Measurements from ENCODE around the gene SH3YL1. TPM values are rescaled to one million over a fixed set of nuclear protein-coding genes. Genes with fewer than 3 reads are reported as not detected.

Gene SH3YL1
- total and polyA plus RNA-seq, 2 experiments from 2014 or later: 35.6 to 45.8 TPM

DNA sequence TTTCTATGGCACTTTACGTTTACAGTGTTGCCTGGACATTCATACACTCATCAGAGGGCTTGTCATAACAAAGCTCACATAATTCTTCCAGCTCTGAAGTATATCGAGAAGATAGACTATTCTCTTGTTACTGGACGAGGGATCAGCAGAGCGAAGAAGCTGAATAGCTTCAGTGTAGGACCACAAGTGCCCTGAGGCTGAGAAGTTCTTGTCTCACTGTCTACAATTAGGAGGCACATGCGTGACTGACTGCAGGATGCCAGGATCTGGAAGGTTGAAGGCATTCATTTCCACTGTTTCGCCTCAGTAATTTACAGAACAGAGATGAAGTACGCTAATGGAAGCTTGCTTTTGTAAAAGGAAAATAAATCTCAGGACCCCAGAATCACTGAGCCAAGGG is 9.6 kb downstream of the SH3YL1 start:
- no peak overlapping the region for H3K4me3 Mint-ChIP-seq
- H3K9me3 Mint-ChIP-seq: peaks cover 24% of the 10 kb centered on the region

More for the DNA sequence above, 9.6 kb downstream of the SH3YL1 start:
- H3K27ac Mint-ChIP-seq: no peak overlapping the region
- Histone ChIP-seq H3K9me2 (ENCODE audit: insufficient read depth) (no peaks in the 10 kb centered on the region), H3F3A (replicated peaks; ENCODE audit: low read depth) (no peaks in the 10 kb centered on the region), H3K4me2 (no peak overlapping the region), H3K27ac (ENCODE audit: low read depth) (peak overlapping the region; percentile 20; the same call in 1 of the 2 replicates), H4K20me1 (replicated peaks; ENCODE audit: insufficient read depth) (no peaks in the 10 kb centered on the region), H3K36me3 (ENCODE audit: insufficient read depth) (peaks cover 14% of the 10 kb centered on the region), H3K4me3 (no peak overlapping the region), H2AFZ (no peak overlapping the region), H3K4me1 (ENCODE audit: insufficient read depth) (peaks cover 4% of the 10 kb centered on the region; the same call in 1 of the 2 replicates), H3K27me3 (ENCODE audit: insufficient read depth) (no peaks in the 10 kb centered on the region), H3K79me2 (replicated peaks; ENCODE audit: insufficient read depth) (peaks cover 9% of the 10 kb centered on the region; the same call in 1 of the 2 replicates)
- peaks cover 14% of the 10 kb centered on the region for H3K4me1 Mint-ChIP-seq
- H3K36me3 Mint-ChIP-seq (ENCODE audit: low read depth): peaks cover 33% of the 10 kb centered on the region
- no peak for TF ChIP-seq STAT1 (IDR thresholded peaks at IDR 0.05; ENCODE audit: unreplicated experiment)
- no peak for TF ChIP-seq NANOG (IDR thresholded peaks at IDR 0.05; ENCODE audit: borderline replicate concordance)
- TF ChIP-seq, protein P1, sequence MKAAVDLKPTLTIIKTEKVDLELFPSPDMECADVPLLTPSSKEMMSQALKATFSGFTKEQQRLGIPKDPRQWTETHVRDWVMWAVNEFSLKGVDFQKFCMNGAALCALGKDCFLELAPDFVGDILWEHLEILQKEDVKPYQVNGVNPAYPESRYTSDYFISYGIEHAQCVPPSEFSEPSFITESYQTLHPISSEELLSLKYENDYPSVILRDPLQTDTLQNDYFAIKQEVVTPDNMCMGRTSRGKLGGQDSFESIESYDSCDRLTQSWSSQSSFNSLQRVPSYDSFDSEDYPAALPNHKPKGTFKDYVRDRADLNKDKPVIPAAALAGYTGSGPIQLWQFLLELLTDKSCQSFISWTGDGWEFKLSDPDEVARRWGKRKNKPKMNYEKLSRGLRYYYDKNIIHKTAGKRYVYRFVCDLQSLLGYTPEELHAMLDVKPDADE (IDR thresholded peaks at IDR 0.05): no peak
- no peak for TF ChIP-seq POLR2AphosphoS5 (IDR thresholded peaks at IDR 0.05; ENCODE audit: low read depth)
- no peak for TF ChIP-seq CREB1 (CRISPR knock-in tag; IDR thresholded peaks at IDR 0.05; ENCODE audit: low read depth)
- no peak for TF ChIP-seq JUNB (IDR thresholded peaks at IDR 0.05; ENCODE audit: unreplicated experiment)
- TF ChIP-seq, protein P2, sequence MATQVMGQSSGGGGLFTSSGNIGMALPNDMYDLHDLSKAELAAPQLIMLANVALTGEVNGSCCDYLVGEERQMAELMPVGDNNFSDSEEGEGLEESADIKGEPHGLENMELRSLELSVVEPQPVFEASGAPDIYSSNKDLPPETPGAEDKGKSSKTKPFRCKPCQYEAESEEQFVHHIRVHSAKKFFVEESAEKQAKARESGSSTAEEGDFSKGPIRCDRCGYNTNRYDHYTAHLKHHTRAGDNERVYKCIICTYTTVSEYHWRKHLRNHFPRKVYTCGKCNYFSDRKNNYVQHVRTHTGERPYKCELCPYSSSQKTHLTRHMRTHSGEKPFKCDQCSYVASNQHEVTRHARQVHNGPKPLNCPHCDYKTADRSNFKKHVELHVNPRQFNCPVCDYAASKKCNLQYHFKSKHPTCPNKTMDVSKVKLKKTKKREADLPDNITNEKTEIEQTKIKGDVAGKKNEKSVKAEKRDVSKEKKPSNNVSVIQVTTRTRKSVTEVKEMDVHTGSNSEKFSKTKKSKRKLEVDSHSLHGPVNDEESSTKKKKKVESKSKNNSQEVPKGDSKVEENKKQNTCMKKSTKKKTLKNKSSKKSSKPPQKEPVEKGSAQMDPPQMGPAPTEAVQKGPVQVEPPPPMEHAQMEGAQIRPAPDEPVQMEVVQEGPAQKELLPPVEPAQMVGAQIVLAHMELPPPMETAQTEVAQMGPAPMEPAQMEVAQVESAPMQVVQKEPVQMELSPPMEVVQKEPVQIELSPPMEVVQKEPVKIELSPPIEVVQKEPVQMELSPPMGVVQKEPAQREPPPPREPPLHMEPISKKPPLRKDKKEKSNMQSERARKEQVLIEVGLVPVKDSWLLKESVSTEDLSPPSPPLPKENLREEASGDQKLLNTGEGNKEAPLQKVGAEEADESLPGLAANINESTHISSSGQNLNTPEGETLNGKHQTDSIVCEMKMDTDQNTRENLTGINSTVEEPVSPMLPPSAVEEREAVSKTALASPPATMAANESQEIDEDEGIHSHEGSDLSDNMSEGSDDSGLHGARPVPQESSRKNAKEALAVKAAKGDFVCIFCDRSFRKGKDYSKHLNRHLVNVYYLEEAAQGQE (IDR thresholded peaks at IDR 0.05; ENCODE audit: unreplicated experiment): no peak
- TF ChIP-seq, protein P3, sequence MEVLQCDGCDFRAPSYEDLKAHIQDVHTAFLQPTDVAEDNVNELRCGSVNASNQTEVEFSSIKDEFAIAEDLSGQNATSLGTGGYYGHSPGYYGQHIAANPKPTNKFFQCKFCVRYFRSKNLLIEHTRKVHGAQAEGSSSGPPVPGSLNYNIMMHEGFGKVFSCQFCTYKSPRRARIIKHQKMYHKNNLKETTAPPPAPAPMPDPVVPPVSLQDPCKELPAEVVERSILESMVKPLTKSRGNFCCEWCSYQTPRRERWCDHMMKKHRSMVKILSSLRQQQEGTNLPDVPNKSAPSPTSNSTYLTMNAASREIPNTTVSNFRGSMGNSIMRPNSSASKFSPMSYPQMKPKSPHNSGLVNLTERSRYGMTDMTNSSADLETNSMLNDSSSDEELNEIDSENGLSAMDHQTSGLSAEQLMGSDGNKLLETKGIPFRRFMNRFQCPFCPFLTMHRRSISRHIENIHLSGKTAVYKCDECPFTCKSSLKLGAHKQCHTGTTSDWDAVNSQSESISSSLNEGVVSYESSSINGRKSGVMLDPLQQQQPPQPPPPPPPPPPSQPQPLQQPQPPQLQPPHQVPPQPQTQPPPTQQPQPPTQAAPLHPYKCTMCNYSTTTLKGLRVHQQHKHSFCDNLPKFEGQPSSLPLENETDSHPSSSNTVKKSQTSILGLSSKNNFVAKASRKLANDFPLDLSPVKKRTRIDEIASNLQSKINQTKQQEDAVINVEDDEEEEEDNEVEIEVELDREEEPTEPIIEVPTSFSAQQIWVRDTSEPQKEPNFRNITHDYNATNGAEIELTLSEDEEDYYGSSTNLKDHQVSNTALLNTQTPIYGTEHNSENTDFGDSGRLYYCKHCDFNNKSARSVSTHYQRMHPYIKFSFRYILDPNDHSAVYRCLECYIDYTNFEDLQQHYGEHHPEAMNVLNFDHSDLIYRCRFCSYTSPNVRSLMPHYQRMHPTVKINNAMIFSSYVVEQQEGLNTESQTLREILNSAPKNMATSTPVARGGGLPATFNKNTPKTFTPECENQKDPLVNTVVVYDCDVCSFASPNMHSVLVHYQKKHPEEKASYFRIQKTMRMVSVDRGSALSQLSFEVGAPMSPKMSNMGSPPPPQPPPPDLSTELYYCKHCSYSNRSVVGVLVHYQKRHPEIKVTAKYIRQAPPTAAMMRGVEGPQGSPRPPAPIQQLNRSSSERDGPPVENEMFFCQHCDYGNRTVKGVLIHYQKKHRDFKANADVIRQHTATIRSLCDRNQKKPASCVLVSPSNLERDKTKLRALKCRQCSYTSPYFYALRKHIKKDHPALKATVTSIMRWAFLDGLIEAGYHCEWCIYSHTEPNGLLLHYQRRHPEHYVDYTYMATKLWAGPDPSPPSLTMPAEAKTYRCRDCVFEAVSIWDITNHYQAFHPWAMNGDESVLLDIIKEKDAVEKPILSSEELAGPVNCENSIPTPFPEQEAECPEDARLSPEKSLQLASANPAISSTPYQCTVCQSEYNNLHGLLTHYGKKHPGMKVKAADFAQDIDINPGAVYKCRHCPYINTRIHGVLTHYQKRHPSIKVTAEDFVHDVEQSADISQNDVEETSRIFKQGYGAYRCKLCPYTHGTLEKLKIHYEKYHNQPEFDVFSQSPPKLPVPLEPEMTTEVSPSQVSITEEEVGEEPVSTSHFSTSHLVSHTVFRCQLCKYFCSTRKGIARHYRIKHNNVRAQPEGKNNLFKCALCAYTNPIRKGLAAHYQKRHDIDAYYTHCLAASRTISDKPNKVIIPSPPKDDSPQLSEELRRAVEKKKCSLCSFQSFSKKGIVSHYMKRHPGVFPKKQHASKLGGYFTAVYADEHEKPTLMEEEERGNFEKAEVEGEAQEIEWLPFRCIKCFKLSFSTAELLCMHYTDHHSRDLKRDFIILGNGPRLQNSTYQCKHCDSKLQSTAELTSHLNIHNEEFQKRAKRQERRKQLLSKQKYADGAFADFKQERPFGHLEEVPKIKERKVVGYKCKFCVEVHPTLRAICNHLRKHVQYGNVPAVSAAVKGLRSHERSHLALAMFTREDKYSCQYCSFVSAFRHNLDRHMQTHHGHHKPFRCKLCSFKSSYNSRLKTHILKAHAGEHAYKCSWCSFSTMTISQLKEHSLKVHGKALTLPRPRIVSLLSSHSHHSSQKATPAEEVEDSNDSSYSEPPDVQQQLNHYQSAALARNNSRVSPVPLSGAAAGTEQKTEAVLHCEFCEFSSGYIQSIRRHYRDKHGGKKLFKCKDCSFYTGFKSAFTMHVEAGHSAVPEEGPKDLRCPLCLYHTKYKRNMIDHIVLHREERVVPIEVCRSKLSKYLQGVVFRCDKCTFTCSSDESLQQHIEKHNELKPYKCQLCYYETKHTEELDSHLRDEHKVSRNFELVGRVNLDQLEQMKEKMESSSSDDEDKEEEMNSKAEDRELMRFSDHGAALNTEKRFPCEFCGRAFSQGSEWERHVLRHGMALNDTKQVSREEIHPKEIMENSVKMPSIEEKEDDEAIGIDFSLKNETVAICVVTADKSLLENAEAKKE (CRISPR knock-in tag; IDR thresholded peaks at IDR 0.05): no peak
- TF ChIP-seq ZNF114 (CRISPR knock-in tag; IDR thresholded peaks at IDR 0.05): no peak
- TF ChIP-seq ZNF331 (CRISPR knock-in tag; IDR thresholded peaks at IDR 0.05; ENCODE audit: low read depth): no peak
- no peak for ATAC-seq
- peaks cover 4% of the 10 kb centered on the region for H3K27me3 Mint-ChIP-seq (ENCODE audit: insufficient read depth, low read depth, poor library complexity)
- DNase-seq (ENCODE audit: low spot score): no peak
